A673 (cell line): ENCODE results near the gene ARF4. TPM values are rescaled to one million over a fixed set of nuclear protein-coding genes. Genes with fewer than 3 reads are reported as not detected.

ENCODE experiments used
- BruUV-seq: library from RNA; stranded (reverse); fragments of 400-500 nt; replicated peaks from 2 replicates; lab custom pipeline; 2021; lab: Mats Ljungman, UMichigan
- CTCF ChIA-PET: fragments of 300-600 bp; sonication (Branson Sonifier 250); formaldehyde crosslinking; loops from one replicate; lab custom pipeline; 2022; ENCODE audit warnings: antibody characterized with exemption; lab: Charles Lee
- POLR2A ChIA-PET: fragments of 300-600 bp; sonication (Branson Sonifier 250); formaldehyde crosslinking; loops from one replicate; lab custom pipeline; 2022; ENCODE audit warnings: antibody characterized with exemption; ENCODE audit not compliant: low non-redundant PET; lab: Charles Lee
- DNase-seq: peaks from one replicate; pipeline ENCODE4 v3.0.0-alpha.2; 2015; ENCODE audit warnings: low spot score
- H3K27ac ChIP-seq: fragments of 200-600 bp; sonication (generic); 2 replicates; pipeline ENCODE4 v1.5.1; 2016; ENCODE audit warnings: mixed run types, low read depth, mild to moderate bottlenecking, mixed read lengths, antibody characterized with exemption, low read length; ENCODE audit not compliant: poor library complexity, severe bottlenecking
- H3K27me3 ChIP-seq: fragments of 200-600 bp; sonication (generic); replicated peaks from 2 replicates; pipeline ENCODE4 v1.6.1; 2017; ENCODE audit warnings: mixed run types, low read depth, mild to moderate bottlenecking, mixed read lengths, antibody characterized with exemption, low read length; ENCODE audit not compliant: insufficient read depth, poor library complexity
- H3K36me3 ChIP-seq: fragments of 200-600 bp; sonication (generic); 2 replicates; pipeline ENCODE4 v1.6.1; 2016; ENCODE audit warnings: mixed run types, mild to moderate bottlenecking, mixed read lengths, antibody characterized with exemption, low read length; ENCODE audit not compliant: insufficient read depth, poor library complexity, severe bottlenecking
- H3K4me1 ChIP-seq: fragments of 200-600 bp; sonication (generic); 2 replicates; pipeline ENCODE4 v1.6.1; 2017; ENCODE audit warnings: mixed run types, mild to moderate bottlenecking, mixed read lengths, antibody characterized with exemption, low read length; ENCODE audit not compliant: insufficient read depth, poor library complexity, severe bottlenecking
- H3K4me3 ChIP-seq: fragments of 200-600 bp; sonication (generic); 2 replicates; pipeline ENCODE4 v1.5.1; 2016; ENCODE audit warnings: low read depth, mixed run types, mild to moderate bottlenecking, mixed read lengths, low read length; ENCODE audit not compliant: poor library complexity, severe bottlenecking
- H3K9me3 ChIP-seq: fragments of 200-600 bp; sonication (generic); 2 replicates; pipeline ENCODE4 v1.6.1; 2016; ENCODE audit warnings: mixed run types, low read depth, mild to moderate bottlenecking, mixed read lengths, antibody characterized with exemption, low read length; ENCODE audit not compliant: poor library complexity, severe bottlenecking
- CTCF ChIP-seq: fragments of 300-800, 200-600 bp; sonication (generic); conservative IDR thresholded peaks from 2 replicates; pipeline ENCODE4 v1.5.1; 2017; ENCODE audit warnings: low read depth, mild to moderate bottlenecking, antibody characterized with exemption, low read length, moderate library complexity, mixed read lengths
- EZH2 ChIP-seq: fragments of 200-600 bp; sonication (generic); IDR thresholded peaks from 2 replicates; pipeline ENCODE4 v1.6.1; 2017; ENCODE audit warnings: borderline replicate concordance, low read depth, mild to moderate bottlenecking, mixed read lengths, antibody characterized with exemption, low read length; ENCODE audit not compliant: poor library complexity, severe bottlenecking
- intact Hi-C: fragments of 100-400 bp; cut with micrococcal nuclease; formaldehyde crosslinking; loops from one replicate; pipeline ENCODE4 v1.10.0; 2022; ENCODE audit not compliant: unreplicated experiment
- total RNA-seq: library from RNA; stranded (reverse); gene quantifications from 2 replicates; pipeline ENCODE4 v1.2.3, GENCODE V29; 2021

Gene ARF4
- total RNA-seq, 1 experiment from 2014 or later = 82.2 TPM

GRCh38 chr3:57570878-57571277 is 26.3 kb downstream of the ARF4 start:
- H3K9me3 ChIP-seq = no peaks in the 10 kb centered on the region
- intact Hi-C loops = no loop called here
- H3K27ac ChIP-seq = no peak overlapping the region
- peaks cover 7% of the 10 kb centered on the region for H3K36me3 ChIP-seq
- DNase-seq = no peak
- no peaks in the 10 kb centered on the region for H3K4me1 ChIP-seq
- no peak for TF ChIP-seq CTCF
- TF ChIP-seq EZH2 = no peak
- H3K27me3 ChIP-seq = no peaks in the 10 kb centered on the region
- POLR2A ChIA-PET = no interaction called here
- no TSS peak for BruUV-seq
- H3K4me3 ChIP-seq = no peak overlapping the region
- CTCF ChIA-PET = no interaction called here

- no peaks in the 10 kb centered on the region for H3K9me3 ChIP-seq
- H3K4me3 ChIP-seq = no peak overlapping the region
- no peaks in the 10 kb centered on the region for H3K4me1 ChIP-seq
- peaks cover 7% of the 10 kb centered on the region for H3K36me3 ChIP-seq
- DNase-seq = no peak
- no peak overlapping the region for H3K27ac ChIP-seq
- ChIA-PET CTCF (no interaction called here), POLR2A (interaction anchor here (0.7 kb wide), 1 partner anchor 8 kb away, joined by 10 read pairs; no protein-coding TSS in a partner anchor)
- intact Hi-C loops = no loop called here
- no peaks in the 10 kb centered on the region for H3K27me3 ChIP-seq
- TF ChIP-seq EZH2 (no peak), CTCF (no peak)
- no TSS peak for BruUV-seq
Measured at GRCh38 chr3:57569859-57570450, 27.2 kb downstream of the ARF4 start.

GRCh38 chr3:57559526-57559925 is 37.6 kb downstream of the ARF4 start:
- Histone ChIP-seq H3K9me3 (no peaks in the 10 kb centered on the region), H3K4me1 (peaks cover 3% of the 10 kb centered on the region), H3K27me3 (no peaks in the 10 kb centered on the region), H3K36me3 (no peaks in the 10 kb centered on the region), H3K27ac (no peak overlapping the region), H3K4me3 (no peak overlapping the region)
- POLR2A ChIA-PET = no interaction called here
- intact Hi-C loops = no loop called here
- peak; percentile 2 for DNase-seq
- TSS peak; percentile 8 for BruUV-seq
- TF ChIP-seq CTCF = no peak
- no peak for TF ChIP-seq EZH2
- CTCF ChIA-PET = no interaction called here
